Mesenchymal stem cell (in vitro differentiated cells and primary cell): ENCODE results near the gene ADAMTS13.
A peak's percentile ranks its signal among the peaks of the same experiment; 100 is the strongest.

Experiments used
- DNase-seq: peaks from one replicate; pipeline ENCODE4 v3.0.0-alpha.2; 2013
- H2AFZ ChIP-seq: one replicate; pipeline ENCODE4 v1.6.1; 2013; ENCODE audit warnings: low read depth, mild to moderate bottlenecking, control low read depth, inconsistent platforms, low read length, moderate library complexity
- H2AK5ac ChIP-seq: 2 replicates; pipeline ENCODE4 v1.6.1; 2013; ENCODE audit warnings: low read length, moderate library complexity, mild to moderate bottlenecking, inconsistent platforms; ENCODE audit not compliant: severe bottlenecking
- H2BK120ac ChIP-seq: one replicate; pipeline ENCODE4 v1.6.1; 2013; ENCODE audit warnings: low read depth, mild to moderate bottlenecking, inconsistent platforms, low read length, moderate library complexity
- H2BK12ac ChIP-seq, 2 experiments: one replicate each; pipeline ENCODE4 v1.6.1; 2013; ENCODE audit warnings: inconsistent platforms in 2 of 2, low read length in 2 of 2, mild to moderate bottlenecking in 2 of 2, moderate library complexity in 2 of 2, control low read depth in 1 of 2
- H2BK15ac ChIP-seq: one replicate; pipeline ENCODE4 v1.6.1; 2013; ENCODE audit warnings: mild to moderate bottlenecking, low read depth, inconsistent platforms; ENCODE audit not compliant: poor library complexity, severe bottlenecking
- H2BK5ac ChIP-seq: 2 replicates; pipeline ENCODE4 v1.6.1; 2013; ENCODE audit warnings: low read depth, mild to moderate bottlenecking, low read length, control low read depth, inconsistent platforms; ENCODE audit not compliant: poor library complexity, severe bottlenecking
- H3K14ac ChIP-seq, 2 experiments: one replicate each; pipeline ENCODE4 v1.6.1; 2013; ENCODE audit warnings: inconsistent platforms in 2 of 2, low read length in 2 of 2, control low read depth in 1 of 2, mild to moderate bottlenecking in 1 of 2, moderate library complexity in 1 of 2
- H3K18ac ChIP-seq, 2 experiments: one replicate each; pipeline ENCODE4 v1.6.1; 2013; ENCODE audit warnings: inconsistent platforms in 2 of 2, low read length in 2 of 2, control low read depth in 1 of 2, low read depth in 1 of 2, mild to moderate bottlenecking in 1 of 2
- H3K23ac ChIP-seq, 2 experiments: one replicate each; pipeline ENCODE4 v1.6.1; 2013; ENCODE audit warnings: inconsistent platforms in 2 of 2, low read length in 2 of 2, mild to moderate bottlenecking in 2 of 2, moderate library complexity in 2 of 2, control low read depth in 1 of 2
- H3K27ac ChIP-seq: 2 replicates; pipeline ENCODE4 v1.5.1; 2013; ENCODE audit warnings: mild to moderate bottlenecking, moderate library complexity, low read length, control low read depth, inconsistent platforms; ENCODE audit not compliant: poor library complexity, severe bottlenecking
- H3K27me3 ChIP-seq, 2 experiments: 2 replicates each; pipeline versions ENCODE4 v1.6.1 to v1.7.0; 2013; ENCODE audit warnings: low read length in 2 of 2, mild to moderate bottlenecking in 2 of 2, moderate library complexity in 2 of 2, control low read depth in 1 of 2, inconsistent platforms in 1 of 2; ENCODE audit not compliant: control insufficient read depth in 1 of 2, insufficient read depth in 1 of 2
- H3K36me3 ChIP-seq, 2 experiments: 2 replicates each; pipeline versions ENCODE4 v1.6.1 to v1.7.0; 2013; ENCODE audit warnings: low read length in 2 of 2, control low read depth in 1 of 2, inconsistent platforms in 1 of 2, low read depth in 1 of 2, mild to moderate bottlenecking in 1 of 2; ENCODE audit not compliant: insufficient read depth in 2 of 2, control insufficient read depth in 1 of 2
- H3K4ac ChIP-seq, 2 experiments: one replicate each; pipeline ENCODE4 v1.6.1; 2013; ENCODE audit warnings: inconsistent platforms in 2 of 2, low read length in 2 of 2, mild to moderate bottlenecking in 2 of 2, moderate library complexity in 2 of 2, control low read depth in 1 of 2, low read depth in 1 of 2
- H3K4me1 ChIP-seq: 2 replicates; pipeline ENCODE4 v1.6.1; 2013; ENCODE audit warnings: low read depth, low read length, control low read depth; ENCODE audit not compliant: control insufficient read depth, insufficient read depth
- H3K4me2 ChIP-seq: 2 replicates; pipeline ENCODE4 v1.6.1; 2013; ENCODE audit warnings: low read length, mild to moderate bottlenecking, inconsistent platforms; ENCODE audit not compliant: poor library complexity, severe bottlenecking
- H3K4me3 ChIP-seq, 2 experiments: 2 replicates each; pipeline versions ENCODE4 v1.5.1 to v1.7.0; 2013; ENCODE audit warnings: low read length in 2 of 2, mild to moderate bottlenecking in 2 of 2, control low read depth in 1 of 2, low read depth in 1 of 2; ENCODE audit not compliant: insufficient read depth in 1 of 2
- H3K79me1 ChIP-seq: replicated peaks from 2 replicates; pipeline ENCODE4 v1.6.1; 2013; ENCODE audit warnings: mild to moderate bottlenecking, control low read depth, low read length, inconsistent platforms; ENCODE audit not compliant: poor library complexity, severe bottlenecking
- H3K9ac ChIP-seq: 2 replicates; pipeline ENCODE4 v1.7.0; 2013; ENCODE audit warnings: mild to moderate bottlenecking, low read length, moderate library complexity
- H3K9me3 ChIP-seq: 2 replicates; pipeline ENCODE4 v1.7.0; 2013; ENCODE audit warnings: mild to moderate bottlenecking, low read length; ENCODE audit not compliant: control insufficient read depth
- H4K8ac ChIP-seq: one replicate; pipeline ENCODE4 v1.6.1; 2013; ENCODE audit warnings: inconsistent platforms, mild to moderate bottlenecking, low read length, moderate library complexity
- H4K91ac ChIP-seq: one replicate; pipeline ENCODE4 v1.6.1; 2013; ENCODE audit warnings: mild to moderate bottlenecking, low read length, inconsistent platforms
- WGBS: methylation state at CpG from one replicate; pipeline ENCODE4 v1.1.7; 2013; ENCODE audit warnings: mixed read lengths; 5-methylcytosine and 5-hydroxymethylcytosine counted together

Gene ADAMTS13

DNA sequence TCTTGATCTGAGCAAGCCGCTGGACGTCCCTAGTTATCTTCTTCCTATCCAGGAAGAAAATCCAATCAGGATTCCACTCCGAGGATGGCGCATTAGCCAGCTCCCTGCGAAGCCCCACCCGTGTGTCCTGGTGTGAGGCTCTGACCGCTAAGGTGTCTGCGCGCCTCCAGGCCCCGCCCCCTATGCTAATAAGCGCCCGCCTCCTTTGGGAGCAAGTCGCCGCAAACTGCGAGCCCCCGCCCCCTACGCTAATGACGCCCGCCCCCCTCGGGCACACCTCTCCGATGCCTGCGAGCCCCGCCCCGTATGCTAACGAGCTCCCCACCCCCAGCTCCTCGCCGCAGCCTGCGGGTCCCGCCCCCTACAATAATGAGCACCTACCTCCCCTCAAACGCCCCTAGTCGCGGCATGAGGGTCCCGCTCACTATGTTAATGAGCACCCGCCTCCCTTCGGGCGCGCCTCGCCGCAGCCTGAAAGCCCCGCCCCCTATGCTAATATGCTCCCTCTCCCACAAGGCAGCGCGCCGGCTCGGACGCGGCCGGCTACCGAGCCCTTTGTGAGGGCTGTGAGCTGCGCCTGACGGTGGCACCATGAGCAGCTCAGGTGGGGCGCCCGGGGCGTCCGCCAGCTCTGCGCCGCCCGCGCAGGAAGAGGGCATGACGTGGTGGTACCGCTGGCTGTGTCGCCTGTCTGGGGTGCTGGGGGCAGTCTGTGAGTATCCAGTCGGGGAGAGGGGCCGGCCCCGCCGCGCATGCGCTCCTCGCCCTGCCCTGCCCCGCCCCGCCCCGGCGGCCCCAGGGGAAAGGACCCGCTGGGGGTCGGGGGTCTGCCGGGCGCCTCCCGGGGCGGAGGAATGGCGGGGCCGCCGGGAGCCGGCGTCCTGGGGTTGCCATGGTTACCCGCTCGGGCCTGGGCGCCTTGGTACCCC lies 37.6 kb downstream of the ADAMTS13 start, which contains the start of gene CACFD1:
CACFD1 (plus strand) TSS at position 503 of the 929 bp plus-strand sequence; CDS start at position 592, 89 bp downstream.
- Histone ChIP-seq H2BK12ac (peak within 1 kb of the TSS; percentile 56 to 71), H3K27ac (peak within 1 kb of the TSS; percentile 61), H3K79me1 (peaks cover 30% of the 10 kb centered on the region), H4K91ac (peak within 1 kb of the TSS; percentile 95), H2AFZ (peak within 1 kb of the TSS; percentile 91), H3K9me3 (no peaks in the 10 kb centered on the region), H2AK5ac (no peak within 1 kb of the TSS), H3K18ac (peak within 1 kb of the TSS; percentile 97 to 98), H3K14ac (peak within 1 kb of the TSS in 1 of 2 experiments; percentile 88), H3K4me2 (peak within 1 kb of the TSS; percentile 85), H2BK15ac (peak within 1 kb of the TSS; percentile 91), H3K4ac (peak within 1 kb of the TSS; percentile 83 to 94), H3K27me3 (peaks cover 6 to 7% of the 10 kb centered on the region in 2 experiments), H3K36me3 (peaks cover 10 to 22% of the 10 kb centered on the region in 2 experiments), H3K9ac (peak within 1 kb of the TSS; percentile 91), H3K23ac (peak within 1 kb of the TSS; percentile 19 to 25), H3K4me3 (peak within 1 kb of the TSS; percentile 83 to 86), H2BK5ac (peak within 1 kb of the TSS; percentile 87), H4K8ac (peak within 1 kb of the TSS; percentile 96), H2BK120ac (peak within 1 kb of the TSS; percentile 64), H3K4me1 (peaks cover 23% of the 10 kb centered on the region)
- DNase-seq = peak; percentile 95
- WGBS = 2% methylated on average over 48 of the region's 86 CpGs

DNA sequence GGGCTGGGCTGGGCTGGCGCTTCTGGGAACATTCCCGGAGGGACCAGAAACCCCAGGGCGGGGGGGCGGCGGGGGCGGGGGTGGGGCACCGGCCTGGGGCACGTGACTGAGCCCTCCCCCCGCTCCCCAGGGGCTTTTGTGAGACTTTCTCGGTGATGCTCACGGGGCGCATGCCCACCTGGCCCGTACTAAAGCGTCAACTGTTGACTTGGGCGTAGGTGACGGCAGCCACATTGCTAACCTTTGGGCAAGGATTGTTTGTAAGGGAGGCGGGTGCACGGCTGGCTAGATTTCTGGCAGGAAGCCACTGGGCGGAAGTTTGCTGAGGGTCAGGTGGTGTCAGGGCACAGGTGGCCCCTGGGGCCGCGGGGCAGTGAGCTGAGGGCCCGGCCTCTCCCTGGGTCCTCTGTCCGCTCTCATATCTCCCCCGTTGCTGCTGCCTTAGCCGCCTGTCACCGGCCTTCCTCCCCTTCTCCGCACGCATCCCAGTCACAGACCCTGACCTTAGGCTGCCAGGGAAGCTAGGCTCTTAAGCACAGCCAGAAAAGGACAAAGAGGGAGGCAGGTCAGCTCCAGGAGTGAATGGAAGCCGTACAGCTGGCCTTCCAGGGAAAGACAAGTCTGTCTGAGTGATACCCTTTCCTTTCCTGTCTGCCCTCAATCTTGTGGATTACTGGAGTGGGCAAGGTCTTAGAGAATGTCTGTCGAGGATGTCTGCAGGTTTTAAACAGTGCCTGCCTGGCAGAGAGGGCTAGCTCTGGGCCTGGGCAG lies 38.4 kb downstream of the ADAMTS13 start:
- 17% methylated on average over 21 of the region's 30 CpGs for WGBS
- peaks cover 14 to 30% of the 10 kb centered on the region in 2 experiments for H3K36me3 ChIP-seq

DNA sequence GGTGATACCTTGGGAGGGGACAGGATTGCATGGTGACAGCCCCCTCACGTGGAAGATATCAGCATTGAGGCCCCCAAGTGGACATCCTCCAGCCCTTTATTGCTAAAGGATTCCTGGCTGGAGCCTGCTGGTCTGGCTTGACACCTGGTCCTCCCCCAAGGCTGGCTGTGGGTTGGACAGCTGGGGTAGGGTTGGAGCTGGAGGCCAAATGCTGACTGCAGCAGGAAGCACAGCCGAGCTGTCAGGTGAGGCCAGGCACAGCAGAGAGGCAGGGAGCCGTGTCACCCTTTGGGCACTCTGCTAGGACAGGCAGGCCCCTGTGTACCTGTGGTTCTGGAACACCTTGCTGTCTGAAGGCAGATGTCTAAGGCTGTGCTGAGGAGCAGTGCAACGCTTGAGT lies 39.8 kb downstream of the ADAMTS13 start:
- Histone ChIP-seq H3K79me1 (peaks cover 30% of the 10 kb centered on the region), H2BK15ac (no peak overlapping the region), H2BK5ac (no peak overlapping the region), H4K91ac (peak overlapping the region; percentile 28), H3K23ac (no peak overlapping the region), H3K27me3 (peaks cover 4 to 7% of the 10 kb centered on the region in 2 experiments), H3K4ac (no peak overlapping the region), H2BK12ac (no peak overlapping the region), H3K14ac (no peak overlapping the region), H3K4me1 (peaks cover 22% of the 10 kb centered on the region), H4K8ac (peak overlapping the region; percentile 22), H3K4me2 (no peak overlapping the region), H2AK5ac (no peak overlapping the region), H3K27ac (no peak overlapping the region), H2AFZ (no peak overlapping the region), H3K9me3 (no peaks in the 10 kb centered on the region), H2BK120ac (no peak overlapping the region), H3K4me3 (no peak overlapping the region), H3K18ac (no peak overlapping the region), H3K9ac (no peak overlapping the region), H3K36me3 (peaks cover 9 to 31% of the 10 kb centered on the region in 2 experiments)
- WGBS = 71% methylated on average over 4 of the region's 4 CpGs
- DNase-seq = no peak

More for the DNA sequence above, 38.4 kb downstream of the ADAMTS13 start:
- H3K18ac ChIP-seq = peak overlapping the region; percentile 81 to 97
- H2BK5ac ChIP-seq = no peak overlapping the region
- H2BK120ac ChIP-seq = peak overlapping the region; percentile 64
- peaks cover 30% of the 10 kb centered on the region for H3K79me1 ChIP-seq
- H2AK5ac ChIP-seq = peak overlapping the region; percentile 69
- peak; percentile 50 for DNase-seq
- H3K4me2 ChIP-seq = peak overlapping the region; percentile 85
- no peak overlapping the region for H3K27ac ChIP-seq
- peak overlapping the region in 1 of 2 experiments; percentile 19 for H3K23ac ChIP-seq
- H3K27me3 ChIP-seq = peaks cover 6 to 7% of the 10 kb centered on the region in 2 experiments
- H3K9me3 ChIP-seq = no peaks in the 10 kb centered on the region
- peak overlapping the region; percentile 83 to 86 for H3K4me3 ChIP-seq
- peak overlapping the region; percentile 46 for H2AFZ ChIP-seq
- H3K14ac ChIP-seq = peak overlapping the region in 1 of 2 experiments; percentile 8
- H3K4me1 ChIP-seq = peaks cover 23% of the 10 kb centered on the region
- peak overlapping the region; percentile 91 for H2BK15ac ChIP-seq
- peak overlapping the region; percentile 65 for H4K91ac ChIP-seq
- peak overlapping the region; percentile 91 for H3K9ac ChIP-seq
- peak overlapping the region; percentile 75 to 83 for H3K4ac ChIP-seq
- peak overlapping the region; percentile 56 to 70 for H2BK12ac ChIP-seq
- peak overlapping the region; percentile 10 for H4K8ac ChIP-seq
